Left ventricle myocardium superior (tissue), 1 donor: Measurements from ENCODE around the gene NDUFV1. TPM values are rescaled to one million over a fixed set of nuclear protein-coding genes. Genes with fewer than 3 reads are reported as not detected.
A peak's percentile ranks its signal among the peaks of the same experiment; 100 is the strongest.
"Not testable (repeated sequence)": the region's sequence is repeated elsewhere in the genome, so short reads cannot be mapped to it uniquely, and the experiment has no call there.

Source experiments
- ATAC-seq: fragments of 200-7000 bp; cut with Tn5 transposase; one replicate; pipeline ENCODE4 v1.9.1; 2020; ENCODE audit warnings: mild to moderate bottlenecking, moderate library complexity
- DNase-seq: peaks from one replicate; pipeline ENCODE4 v3.0.0-alpha.2; 2020
- intact Hi-C: fragments of 100-400 bp; cut with micrococcal nuclease; formaldehyde crosslinking; loops from one replicate; pipeline ENCODE4 v1.11.0; 2022
- long read RNA-seq: library from polyadenylated mRNA; unstranded; transcript quantifications from one replicate; pipeline ENCODE4 v2.0.0, GENCODE V29; 2021
- total RNA-seq: library from RNA; stranded (reverse); fragmentation: NEBNext Ultra II Directional; extraction: Animal tissue kit (Norgen Biotek cat#: 25700); gene quantifications from one replicate; pipeline ENCODE4 v1.2.1, GENCODE V29; 2021
- donor health status: DM: no; HTN: yes; CAD: no; lungs with severe emphysema.

The NDUFV1 gene
- 768 TPM for total RNA-seq
- long read RNA-seq, transcript NDUFV1-220 (3 exons, 736 nt) = minor isoform, 8 of 1,567 reads
- long read RNA-seq, transcript NDUFV1-201 (10 exons, 1,596 nt) = major isoform, 1,000 of 1,567 reads
- long read RNA-seq, transcript NDUFV1-228 (2 exons, 573 nt) = minor isoform, 34 of 1,567 reads
- long read RNA-seq, transcript NDUFV1-216 (10 exons, 1,503 nt) = minor isoform, 9 of 1,567 reads
- long read RNA-seq, partial matches to known transcripts = 447 of 1,567 reads
- long read RNA-seq, other reads (novel, unspliced or antisense) = 62 of 1,567 reads

- DNase-seq = peak; percentile 99
- peak; percentile 99 for ATAC-seq
- intact Hi-C loops = no loop called here
These were observed at the start of gene NDUFV1 for GRCh38 chr11:67606492-67607295. Gene NDUFV1 (plus strand): TSS chr11:67606936. CDS start chr11:67607005, 69 bp downstream.

- DNase-seq (peak; percentile 78), ATAC-seq (peak; percentile 94)
- intact Hi-C loops = no loop called here
These were observed 48.5 kb upstream of the NDUFV1 start for GRCh38 chr11:67558084-67558772.

GRCh38 chr11:67561971-67562619, 44.6 kb upstream of the NDUFV1 start:
- intact Hi-C loops = no loop called here
- ATAC-seq = no peak
- no peak for DNase-seq

- no peak for ATAC-seq
- intact Hi-C loops = no loop called here
- no peak for DNase-seq
These were observed 43.6 kb upstream of the NDUFV1 start for GRCh38 chr11:67562963-67563704.

GRCh38 chr11:67563705-67564114, 43.0 kb upstream of the NDUFV1 start:
- intact Hi-C loops = not testable (repeated sequence)
- DNase-seq (peak; percentile 56), ATAC-seq (peak; percentile 85)

- intact Hi-C loops = no loop called here
- ATAC-seq (no peak), DNase-seq (no peak)
These were observed 42.5 kb upstream of the NDUFV1 start for GRCh38 chr11:67564230-67564629.

- no peak for ATAC-seq
- intact Hi-C loops = no loop called here
- no peak for DNase-seq
These were observed 35.3 kb upstream of the NDUFV1 start for GRCh38 chr11:67571443-67571842.

GRCh38 chr11:67572305-67572704, 34.4 kb upstream of the NDUFV1 start:
- DNase-seq (no peak), ATAC-seq (no peak)
- intact Hi-C loops = no loop called here

GRCh38 chr11:67572747-67573419, 33.9 kb upstream of the NDUFV1 start:
- DNase-seq (peak; percentile 62), ATAC-seq (peak; percentile 37)
- intact Hi-C loops = no loop called here

GRCh38 chr11:67574938-67575337, 31.8 kb upstream of the NDUFV1 start:
- DNase-seq (no peak), ATAC-seq (no peak)
- intact Hi-C loops = no loop called here

GRCh38 chr11:67576735-67577475, 29.8 kb upstream of the NDUFV1 start:
- no peak for DNase-seq
- ATAC-seq = no peak
- intact Hi-C loops = no loop called here

- ATAC-seq (no peak), DNase-seq (no peak)
- intact Hi-C loops = no loop called here
These were observed 28.8 kb upstream of the NDUFV1 start for GRCh38 chr11:67577951-67578350.

- no peak for DNase-seq
- intact Hi-C loops = no loop called here
- ATAC-seq = no peak
These were observed 25.3 kb upstream of the NDUFV1 start for GRCh38 chr11:67581469-67581868.

GRCh38 chr11:67582011-67582410, 24.7 kb upstream of the NDUFV1 start:
- ATAC-seq = no peak
- DNase-seq = no peak
- intact Hi-C loops = no loop called here

GRCh38 chr11:67583247-67584204, 23.2 kb upstream of the NDUFV1 start, which contains the start of gene GSTP1:
Gene GSTP1 (plus strand): TSS chr11:67583812. CDS start chr11:67583844, 32 bp downstream.
- intact Hi-C loops = no loop called here
- ATAC-seq (peak; percentile 97), DNase-seq (peak; percentile 97)

- DNase-seq = peak; percentile 84
- intact Hi-C loops = no loop called here
These were observed 22.4 kb upstream of the NDUFV1 start for GRCh38 chr11:67584205-67584880.

More at GRCh38 chr11:67584205-67584880, 22.4 kb upstream of the NDUFV1 start:
- peak; percentile 78 for ATAC-seq
